Activated naive CD4-positive, alpha-beta T cell treated with Interleukin-2 at 50 U/mL for 16 hours (primary cell): ENCODE results near the gene SIAH1.
"Not testable (repeated sequence)": the region's sequence is repeated elsewhere in the genome, so short reads cannot be mapped to it uniquely, and the experiment has no call there.

Experiments
- DNase-seq: peaks from one replicate; pipeline ENCODE4 v3.0.0-alpha.2; 2020

The SIAH1 gene, protein sequence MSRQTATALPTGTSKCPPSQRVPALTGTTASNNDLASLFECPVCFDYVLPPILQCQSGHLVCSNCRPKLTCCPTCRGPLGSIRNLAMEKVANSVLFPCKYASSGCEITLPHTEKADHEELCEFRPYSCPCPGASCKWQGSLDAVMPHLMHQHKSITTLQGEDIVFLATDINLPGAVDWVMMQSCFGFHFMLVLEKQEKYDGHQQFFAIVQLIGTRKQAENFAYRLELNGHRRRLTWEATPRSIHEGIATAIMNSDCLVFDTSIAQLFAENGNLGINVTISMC

DNA sequence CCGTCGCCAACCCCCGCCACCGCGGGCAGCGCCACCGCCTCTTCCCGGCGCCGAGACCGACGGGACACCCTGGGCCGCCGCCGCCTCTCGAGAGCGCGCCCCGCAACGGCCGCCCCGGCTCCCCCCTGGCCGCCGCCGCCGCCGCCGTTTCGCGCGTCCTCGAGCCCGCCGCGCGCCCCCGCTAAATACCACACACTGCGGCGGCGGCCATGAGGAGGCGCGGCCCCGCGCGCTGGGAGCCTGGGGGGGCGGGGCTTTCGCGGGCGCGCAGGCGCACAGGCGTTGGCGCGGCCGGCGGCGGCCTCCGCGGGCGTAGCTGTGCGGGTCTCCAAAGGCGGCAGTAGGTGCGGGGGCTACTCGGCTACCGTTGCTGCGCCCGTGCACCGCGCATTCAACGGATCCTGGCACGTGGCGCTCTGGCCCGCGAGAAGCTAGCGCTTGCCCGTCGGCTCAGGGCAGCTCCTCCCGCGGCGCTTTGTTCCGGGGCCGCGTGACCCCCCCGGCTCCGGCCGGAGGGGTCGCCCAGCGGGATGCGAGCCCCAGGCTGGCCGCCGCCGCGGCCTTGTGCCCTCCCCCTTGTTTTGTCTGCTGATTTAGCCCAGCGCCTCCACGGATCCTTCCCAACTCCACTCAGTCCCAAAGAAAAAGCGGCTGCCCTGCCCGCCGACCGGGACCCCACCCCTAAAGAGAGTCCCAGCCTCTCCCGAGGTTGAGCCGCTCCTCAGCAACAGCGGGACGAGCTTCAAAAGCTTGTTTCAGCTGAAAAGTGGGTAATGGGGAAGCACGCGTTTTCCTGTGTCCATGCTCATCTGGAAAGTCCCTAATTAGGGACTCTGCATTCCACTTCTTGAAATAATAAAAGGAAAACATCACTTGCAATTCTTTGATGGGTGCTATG, at the start of gene SIAH1:
TSS of gene SIAH1 (minus strand) at position 161 of the 898 bp plus-strand sequence. CDS start 22,985 bp downstream, outside the sequence.
- peak; percentile 88 for DNase-seq

- no peak for DNase-seq
These were observed 49.6 kb upstream of the SIAH1 start for GRCh38 chr16:48434653-48435317.

- no peak for DNase-seq
These were observed 48.8 kb upstream of the SIAH1 start for GRCh38 chr16:48433850-48434530.

- no peak for DNase-seq
These were observed 48.1 kb upstream of the SIAH1 start for GRCh38 chr16:48433116-48433849.

- DNase-seq = no peak
These were observed 46.9 kb upstream of the SIAH1 start for GRCh38 chr16:48432136-48432535.

- no peak for DNase-seq
These were observed 45.7 kb upstream of the SIAH1 start for GRCh38 chr16:48430890-48431289.

DNA sequence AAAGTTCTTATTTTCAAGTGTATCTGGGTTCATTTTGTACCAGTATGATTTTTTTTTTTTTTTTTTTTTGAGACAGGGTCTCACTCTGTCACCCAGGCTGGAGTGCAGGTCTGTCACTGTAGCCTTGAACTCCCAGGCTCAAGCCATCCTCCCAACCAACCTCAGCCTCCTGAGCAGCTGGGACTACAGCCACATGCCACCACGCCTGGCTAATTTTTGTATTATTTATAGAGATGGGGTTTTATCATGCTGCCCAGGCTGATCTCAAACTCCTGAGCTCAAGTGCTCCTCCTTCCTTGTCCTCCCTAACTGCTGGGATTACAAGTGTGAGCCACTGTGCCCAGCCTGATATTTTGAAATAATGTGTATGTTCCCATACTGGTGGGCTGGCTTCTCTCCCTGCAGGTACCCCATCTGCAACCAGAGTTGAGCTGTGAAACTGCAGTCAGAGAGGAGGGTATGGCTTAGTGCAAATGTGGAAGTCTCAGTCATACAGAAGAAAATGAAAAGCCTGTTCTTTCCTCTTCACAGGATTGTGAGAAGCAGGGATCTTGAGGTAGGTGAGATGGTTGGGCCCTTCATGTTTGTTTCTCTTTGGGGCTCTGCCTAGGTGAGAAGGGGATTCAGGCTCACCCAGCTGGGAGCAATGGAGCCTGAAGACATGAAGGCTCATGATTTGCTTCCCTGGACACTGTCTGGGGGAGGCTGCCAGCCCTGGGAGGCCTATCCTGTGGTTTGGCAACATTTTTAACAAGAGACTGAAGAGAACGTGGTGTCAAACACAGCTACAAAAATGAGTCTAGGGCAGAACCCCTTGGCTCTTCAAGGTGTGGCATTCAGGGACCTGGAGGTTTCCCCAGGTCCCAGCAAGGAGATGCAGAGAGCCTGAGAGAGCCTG, 41.3 kb upstream of the SIAH1 start:
- DNase-seq = no peak

- no peak for DNase-seq
These were observed 37.3 kb upstream of the SIAH1 start for GRCh38 chr16:48422537-48422936.

DNA sequence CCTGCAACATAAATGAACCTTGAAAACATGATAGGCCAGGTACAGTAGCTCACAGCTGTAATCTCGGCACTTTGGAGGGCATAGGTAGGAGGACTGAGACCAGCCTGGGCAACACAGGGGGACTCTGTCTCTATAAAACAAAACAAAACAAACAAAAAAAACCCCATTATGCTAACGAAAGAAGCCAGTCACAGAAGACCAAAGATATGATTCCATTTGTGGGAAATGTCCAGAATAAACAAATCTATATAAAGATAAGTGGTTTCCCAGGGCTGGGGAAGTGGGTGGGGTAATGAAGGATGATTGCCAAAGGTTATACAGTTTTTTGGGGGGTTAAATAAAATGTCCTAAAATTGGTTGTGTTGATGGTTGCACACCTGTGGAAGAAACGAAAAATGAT, 36.5 kb upstream of the SIAH1 start:
- no peak for DNase-seq

DNA sequence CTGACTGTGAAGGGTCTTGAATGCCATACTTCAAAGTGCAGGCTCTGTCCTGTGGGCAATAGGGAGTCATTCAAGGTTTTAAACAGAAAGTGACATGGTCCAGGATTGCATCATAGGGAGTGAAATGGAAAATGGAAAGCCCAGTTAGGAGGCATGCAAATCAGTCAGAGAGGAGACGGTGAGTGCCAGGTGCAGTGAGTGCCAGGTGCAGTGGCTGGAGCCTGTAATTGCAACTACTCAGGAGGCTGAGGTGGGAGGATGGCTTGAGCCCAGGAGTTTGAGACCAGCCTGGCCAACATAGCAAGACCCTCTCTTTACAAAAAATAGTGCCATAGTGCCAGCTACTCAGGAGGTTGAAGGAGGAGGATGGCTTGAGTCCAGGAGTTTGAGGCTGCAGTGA, 35.2 kb upstream of the SIAH1 start:
- no peak for DNase-seq

- not testable (repeated sequence) for DNase-seq
These were observed 31.4 kb upstream of the SIAH1 start for GRCh38 chr16:48416617-48417016.

DNA sequence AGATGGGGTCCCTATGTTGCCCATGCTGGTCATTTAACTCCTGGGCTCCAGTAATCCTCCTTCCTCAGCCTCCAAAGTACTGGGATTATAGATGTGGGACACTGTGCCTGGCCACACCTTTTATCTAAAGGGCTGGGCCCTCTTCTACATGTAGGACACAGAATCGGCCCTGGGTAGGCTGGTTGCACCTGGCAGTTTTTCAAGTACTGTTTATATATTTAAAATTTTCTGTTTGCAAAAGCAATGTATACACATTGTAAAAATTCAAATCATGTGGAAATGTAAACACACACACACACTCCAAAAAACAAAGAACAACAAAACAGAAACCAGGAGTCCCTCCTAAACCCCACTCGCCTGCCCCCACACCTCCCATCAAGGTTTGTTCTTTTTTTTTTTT, 28.1 kb upstream of the SIAH1 start:
- no peak for DNase-seq

GRCh38 chr16:48409839-48410632, 24.8 kb upstream of the SIAH1 start:
- no peak for DNase-seq

GRCh38 chr16:48408688-48409087, 23.5 kb upstream of the SIAH1 start:
- no peak for DNase-seq

DNA sequence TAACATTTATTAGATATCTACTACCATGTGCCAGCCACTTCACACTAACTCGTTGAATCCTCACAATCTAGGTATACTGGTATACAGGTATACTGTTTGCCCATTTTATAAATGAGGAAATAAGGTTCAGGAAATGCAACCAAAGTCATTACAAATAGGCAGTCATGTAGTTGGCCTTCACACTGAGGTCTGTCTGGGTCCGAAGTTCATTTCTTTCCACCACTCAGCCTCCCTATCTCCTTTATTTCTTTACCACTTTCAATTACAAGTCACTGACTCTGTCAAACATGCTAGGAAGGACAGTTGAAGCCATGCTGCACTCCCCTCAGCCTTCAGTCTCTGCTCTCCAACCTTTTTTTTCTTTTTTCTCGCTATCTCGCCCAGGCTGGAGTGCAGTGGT, 20.7 kb upstream of the SIAH1 start:
- no peak for DNase-seq

GRCh38 chr16:48405153-48405552, 19.9 kb upstream of the SIAH1 start:
- DNase-seq = no peak

- not testable (repeated sequence) for DNase-seq
These were observed 17.3 kb upstream of the SIAH1 start for GRCh38 chr16:48402547-48402946.

GRCh38 chr16:48395375-48395774, 10.2 kb upstream of the SIAH1 start:
- DNase-seq = no peak

DNA sequence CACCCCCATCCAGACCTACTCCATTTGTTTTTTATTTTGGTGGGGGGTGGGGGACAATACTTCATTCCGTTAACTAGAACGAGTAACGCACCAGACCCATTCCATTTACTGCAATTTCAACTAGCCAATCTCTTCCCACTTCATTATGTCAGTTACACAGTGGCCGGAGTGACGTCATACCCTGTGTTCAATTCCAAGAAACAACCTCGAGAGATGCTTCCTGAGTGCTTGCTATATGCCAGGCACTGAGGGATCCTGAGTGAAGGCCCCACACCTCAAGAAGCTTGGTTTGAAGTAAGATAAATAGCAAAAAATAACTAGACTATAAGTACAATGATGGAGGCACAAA, 9.1 kb upstream of the SIAH1 start:
- DNase-seq = no peak
